Measurements from ENCODE around the gene CHAF1B.

CHAF1B gene

GRCh38 chr21:36450511-36450910 is 65.3 kb downstream of the CHAF1B start:
- peak; percentile 55 for DNase-seq (ENCODE audit: low read depth, low spot score)
- TF ChIP-seq CTCF (IDR thresholded peaks at IDR 0.05; ENCODE audit: low read depth, low read length), result no peak
- H3K4me3 ChIP-seq (ENCODE audit: low read depth, low read length), result no peak overlapping the region
- in situ Hi-C loops (cut with HindIII; ENCODE audit: low sequenced_read_pairs), result no loop called here

GRCh38 chr21:36451506-36451905 is 66.3 kb downstream of the CHAF1B start:
- no peak overlapping the region for H3K4me3 ChIP-seq (ENCODE audit: low read depth, low read length)
- DNase-seq (ENCODE audit: low read depth, low spot score), result no peak
- in situ Hi-C loops (cut with HindIII; ENCODE audit: low sequenced_read_pairs), result no loop called here
- TF ChIP-seq CTCF (IDR thresholded peaks at IDR 0.05; ENCODE audit: low read depth, low read length), result no peak

- no peak overlapping the region for H3K4me3 ChIP-seq (ENCODE audit: low read depth, low read length)
- no peak for DNase-seq (ENCODE audit: low read depth, low spot score)
- TF ChIP-seq CTCF (IDR thresholded peaks at IDR 0.05; ENCODE audit: low read depth, low read length), result no peak
- in situ Hi-C loops (cut with HindIII; ENCODE audit: low sequenced_read_pairs), result no loop called here
Observed at GRCh38 chr21:36452281-36452825, 67.2 kb downstream of the CHAF1B start.

- no peak overlapping the region for H3K4me3 ChIP-seq (ENCODE audit: low read depth, low read length)
- peak; percentile 21 for DNase-seq (ENCODE audit: low read depth, low spot score)
- in situ Hi-C loops (cut with HindIII; ENCODE audit: low sequenced_read_pairs), result no loop called here
- TF ChIP-seq CTCF (IDR thresholded peaks at IDR 0.05; ENCODE audit: low read depth, low read length), result no peak
Observed at GRCh38 chr21:36454093-36454531, 68.9 kb downstream of the CHAF1B start.

- TF ChIP-seq CTCF (IDR thresholded peaks at IDR 0.05; ENCODE audit: low read depth, low read length), result no peak
- DNase-seq (ENCODE audit: low read depth, low spot score), result no peak
- in situ Hi-C loops (cut with HindIII; ENCODE audit: low sequenced_read_pairs), result no loop called here
- H3K4me3 ChIP-seq (ENCODE audit: low read depth, low read length), result no peak overlapping the region
Observed at GRCh38 chr21:36454706-36455105, 69.5 kb downstream of the CHAF1B start.

- in situ Hi-C loops (cut with HindIII; ENCODE audit: low sequenced_read_pairs), result no loop called here
- no peak for TF ChIP-seq CTCF (IDR thresholded peaks at IDR 0.05; ENCODE audit: low read depth, low read length)
- peak; percentile 18 for DNase-seq (ENCODE audit: low read depth, low spot score)
- H3K4me3 ChIP-seq (ENCODE audit: low read depth, low read length), result no peak overlapping the region
Observed at GRCh38 chr21:36456729-36457414, 71.7 kb downstream of the CHAF1B start.

All from astrocyte of the spinal cord (primary cell).